DND-41 (cell line): ENCODE data around the gene DLG2.

Experiments
- ATAC-seq: fragments of 200-7000 bp; cut with Tn5 transposase; 3 replicates; pipeline ENCODE4 v1.9.1; 2021; ENCODE audit warnings: low read depth; ENCODE audit not compliant: insufficient read depth
- DNase-seq: peaks from one replicate; pipeline ENCODE4 v3.0.0-alpha.2; 2020
- H2AFZ ChIP-seq: 2 replicates; pipeline ENCODE4 v1.6.0; 2012; ENCODE audit warnings: low read depth, low read length
- H3K27ac ChIP-seq: 2 replicates; pipeline ENCODE4 v1.5.1; 2012; ENCODE audit warnings: low read length, inconsistent platforms
- H3K27me3 ChIP-seq: fragments of 200-600 bp; sonication (generic); 2 replicates; pipeline ENCODE4 v1.6.0; 2012; ENCODE audit warnings: low read length, mild to moderate bottlenecking, inconsistent platforms; ENCODE audit not compliant: insufficient read depth, poor library complexity
- H3K36me3 ChIP-seq: 2 replicates; pipeline ENCODE4 v1.5.1; 2012; ENCODE audit warnings: low read length, inconsistent platforms; ENCODE audit not compliant: insufficient read depth
- H3K4me1 ChIP-seq: 2 replicates; pipeline ENCODE4 v1.5.1; 2012; ENCODE audit warnings: mild to moderate bottlenecking, low read length; ENCODE audit not compliant: insufficient read depth
- H3K4me2 ChIP-seq: 2 replicates; pipeline ENCODE4 v1.6.0; 2012; ENCODE audit warnings: mild to moderate bottlenecking, moderate library complexity, low read length, inconsistent platforms; ENCODE audit not compliant: insufficient read depth
- H3K4me3 ChIP-seq, 2 experiments: fragments of 200-600 bp in 1 of 2; shearing (Covaris generic) in 1 of 2; 2 replicates each; pipeline ENCODE4 v1.5.1; 2012 to 2016; ENCODE audit warnings: inconsistent platforms in 2 of 2, low read length in 2 of 2, mild to moderate bottlenecking in 2 of 2, low read depth in 1 of 2, moderate library complexity in 1 of 2
- H3K79me2 ChIP-seq: 2 replicates; pipeline ENCODE4 v1.6.0; 2012; ENCODE audit warnings: low read length, inconsistent platforms; ENCODE audit not compliant: insufficient read depth
- H3K9ac ChIP-seq: 2 replicates; pipeline ENCODE4 v1.6.0; 2012; ENCODE audit warnings: low read depth, mild to moderate bottlenecking, inconsistent platforms, low read length, moderate library complexity
- H3K9me3 ChIP-seq: 2 replicates; pipeline ENCODE4 v1.5.1; 2012; ENCODE audit warnings: low read length, moderate library complexity, mild to moderate bottlenecking, inconsistent platforms; ENCODE audit not compliant: insufficient read depth, severe bottlenecking
- H4K20me1 ChIP-seq: 2 replicates; pipeline ENCODE4 v1.6.0; 2012; ENCODE audit warnings: low read length; ENCODE audit not compliant: insufficient read depth
- EZH2 ChIP-seq: IDR thresholded peaks from 3 replicates; pipeline ENCODE4 v1.6.1; 2012; ENCODE audit warnings: borderline replicate concordance, low read depth, mild to moderate bottlenecking, moderate library complexity, low read length, inconsistent platforms; ENCODE audit not compliant: severe bottlenecking
- TF ChIP-seq, protein P1 (sequence below): IDR thresholded peaks from 2 replicates; pipeline ENCODE4 v1.5.1; 2012; ENCODE audit warnings: borderline replicate concordance, low read length, moderate library complexity, mild to moderate bottlenecking; ENCODE audit not compliant: poor library complexity, severe bottlenecking; ENCODE audit errors: extremely low read depth

The DLG2 gene

DNA sequence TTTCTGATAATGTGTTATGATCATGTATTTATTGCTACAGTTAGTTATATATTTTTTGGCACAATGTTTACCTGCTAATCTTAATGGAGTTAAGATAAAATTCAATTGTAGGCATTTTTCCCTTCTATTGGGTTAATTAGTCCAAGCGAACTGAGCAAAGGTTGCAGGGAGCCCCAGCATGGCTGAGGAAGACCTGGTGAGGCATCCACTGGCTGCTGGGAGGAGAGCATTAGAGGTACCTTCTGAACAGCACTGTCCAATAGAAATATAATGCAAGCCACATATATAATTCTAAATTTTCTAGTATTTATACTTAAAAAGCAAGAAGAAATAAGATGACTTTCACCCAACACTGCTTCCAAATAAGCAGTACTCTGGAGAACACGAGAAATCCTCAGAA is 19.9 kb upstream of the DLG2 start:
- Histone ChIP-seq H3K27ac (peak overlapping the region; percentile 80), H4K20me1 (no peaks in the 10 kb centered on the region; the same call in 1 of the 2 replicates), H3K9ac (peak overlapping the region; percentile 58), H3K36me3 (peaks cover 8% of the 10 kb centered on the region; the same call in 1 of the 2 replicates), H3K79me2 (peaks cover 33% of the 10 kb centered on the region), H3K27me3 (no peaks in the 10 kb centered on the region), H3K4me2 (peak overlapping the region; percentile 65), H3K4me1 (peaks cover 30% of the 10 kb centered on the region), H3K9me3 (no peaks in the 10 kb centered on the region), H2AFZ (peak overlapping the region; percentile 85), H3K4me3 (peak overlapping the region; percentile 72 to 83; a peak in 3 of 4 replicates)
- no peak for DNase-seq
- TF ChIP-seq, protein P1, sequence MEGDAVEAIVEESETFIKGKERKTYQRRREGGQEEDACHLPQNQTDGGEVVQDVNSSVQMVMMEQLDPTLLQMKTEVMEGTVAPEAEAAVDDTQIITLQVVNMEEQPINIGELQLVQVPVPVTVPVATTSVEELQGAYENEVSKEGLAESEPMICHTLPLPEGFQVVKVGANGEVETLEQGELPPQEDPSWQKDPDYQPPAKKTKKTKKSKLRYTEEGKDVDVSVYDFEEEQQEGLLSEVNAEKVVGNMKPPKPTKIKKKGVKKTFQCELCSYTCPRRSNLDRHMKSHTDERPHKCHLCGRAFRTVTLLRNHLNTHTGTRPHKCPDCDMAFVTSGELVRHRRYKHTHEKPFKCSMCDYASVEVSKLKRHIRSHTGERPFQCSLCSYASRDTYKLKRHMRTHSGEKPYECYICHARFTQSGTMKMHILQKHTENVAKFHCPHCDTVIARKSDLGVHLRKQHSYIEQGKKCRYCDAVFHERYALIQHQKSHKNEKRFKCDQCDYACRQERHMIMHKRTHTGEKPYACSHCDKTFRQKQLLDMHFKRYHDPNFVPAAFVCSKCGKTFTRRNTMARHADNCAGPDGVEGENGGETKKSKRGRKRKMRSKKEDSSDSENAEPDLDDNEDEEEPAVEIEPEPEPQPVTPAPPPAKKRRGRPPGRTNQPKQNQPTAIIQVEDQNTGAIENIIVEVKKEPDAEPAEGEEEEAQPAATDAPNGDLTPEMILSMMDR = no peak
- TF ChIP-seq EZH2 = no peak
- ATAC-seq = no peak

DNA sequence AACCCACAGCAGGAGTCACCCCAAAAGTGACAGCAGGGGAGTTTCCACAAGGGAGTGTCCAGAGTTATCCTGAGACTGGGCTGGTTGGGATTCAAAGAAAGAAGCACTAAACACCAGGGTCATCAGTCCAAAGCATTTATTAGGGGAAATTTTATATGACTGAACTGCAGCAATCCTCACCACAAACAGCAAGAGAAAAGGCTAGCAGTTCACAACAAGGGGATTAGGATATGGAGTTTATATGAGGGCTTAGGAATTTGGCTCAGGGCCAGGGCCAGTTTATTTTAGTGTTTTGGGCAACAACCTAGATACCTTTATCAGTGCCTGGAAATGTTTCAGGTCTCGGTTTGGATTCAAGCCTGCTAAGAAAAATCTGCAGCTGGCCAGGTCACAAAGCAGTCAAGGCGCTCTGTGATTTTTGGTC is 16.1 kb upstream of the DLG2 start:
- Histone ChIP-seq H3K36me3 (no peaks in the 10 kb centered on the region), H3K9me3 (no peaks in the 10 kb centered on the region), H2AFZ (no peak overlapping the region), H3K79me2 (peaks cover 4% of the 10 kb centered on the region), H3K4me3 (no peak overlapping the region), H3K9ac (no peak overlapping the region), H3K27ac (no peak overlapping the region), H3K27me3 (no peaks in the 10 kb centered on the region), H4K20me1 (no peaks in the 10 kb centered on the region), H3K4me2 (no peak overlapping the region), H3K4me1 (peaks cover 8% of the 10 kb centered on the region)
- ATAC-seq (no peak), DNase-seq (no peak)
- no peak for TF ChIP-seq EZH2
- TF ChIP-seq, protein P1 = no peak

DNA sequence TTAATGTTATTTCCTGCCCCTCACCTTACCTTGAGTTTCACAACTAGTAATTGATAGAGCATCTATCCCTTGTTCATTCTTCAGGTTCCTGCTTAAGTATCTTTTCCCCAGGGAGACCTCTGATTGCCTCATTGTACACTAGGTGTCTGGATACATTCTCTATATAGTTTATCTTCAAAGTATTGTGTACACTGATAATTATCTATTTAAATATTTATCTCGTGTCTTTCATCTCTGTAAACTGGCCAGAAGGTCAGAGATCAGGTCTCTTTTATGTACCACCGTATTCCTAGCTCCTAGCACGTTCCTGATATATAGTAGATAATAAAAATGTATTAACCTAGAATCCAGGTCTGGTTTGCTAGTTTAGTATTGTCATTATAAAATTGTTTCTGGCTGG is 7.6 kb upstream of the DLG2 start:
- no peaks in the 10 kb centered on the region for H3K9me3 ChIP-seq
- H3K4me3 ChIP-seq = no peak overlapping the region
- H3K27ac ChIP-seq = no peak overlapping the region
- H3K4me1 ChIP-seq = peaks cover 15% of the 10 kb centered on the region
- H3K9ac ChIP-seq = no peak overlapping the region
- H4K20me1 ChIP-seq = no peaks in the 10 kb centered on the region; the same call in 1 of the 2 replicates
- H3K4me2 ChIP-seq = no peak overlapping the region
- TF ChIP-seq, protein P1 = no peak
- peaks cover 32% of the 10 kb centered on the region for H3K79me2 ChIP-seq
- DNase-seq (no peak), ATAC-seq (no peak)
- no peak overlapping the region for H2AFZ ChIP-seq
- peaks cover 40% of the 10 kb centered on the region for H3K36me3 ChIP-seq
- no peaks in the 10 kb centered on the region for H3K27me3 ChIP-seq

DNA sequence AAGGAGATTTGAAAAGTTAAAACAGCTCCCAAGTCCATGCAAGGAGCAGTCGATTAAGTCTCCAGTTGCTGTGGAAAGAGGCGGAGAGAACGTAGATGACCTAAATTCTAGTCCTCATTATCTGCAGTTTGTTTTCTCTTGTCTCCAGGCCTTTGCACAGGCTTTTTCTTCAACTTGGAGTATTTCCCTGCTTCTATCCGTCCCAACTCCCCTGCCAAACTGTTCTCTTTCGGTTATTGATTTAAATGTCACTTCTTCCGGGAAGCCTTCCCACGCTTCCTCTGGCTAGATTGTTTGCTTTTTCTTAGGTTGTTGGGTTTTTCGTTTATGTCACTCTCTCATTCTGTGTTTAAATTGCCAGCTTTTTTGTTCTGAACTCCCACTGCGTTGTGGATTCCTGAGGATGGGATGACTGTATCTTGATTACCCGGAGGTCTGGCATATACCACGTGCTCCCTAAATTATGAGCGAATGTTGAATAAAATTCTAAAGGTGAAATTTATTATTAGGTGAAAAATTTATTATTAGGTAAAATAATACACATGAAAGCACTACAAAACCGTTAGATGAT is 1.7 kb upstream of the DLG2 start:
- no peak for TF ChIP-seq EZH2
- TF ChIP-seq, protein P1 = no peak
- Histone ChIP-seq H3K36me3 (peaks cover 10% of the 10 kb centered on the region), H3K4me2 (peak overlapping the region; percentile 94), H3K79me2 (peaks cover 46% of the 10 kb centered on the region), H2AFZ (peak overlapping the region; percentile 87), H4K20me1 (no peaks in the 10 kb centered on the region), H3K27me3 (no peaks in the 10 kb centered on the region), H3K4me3 (peak overlapping the region; percentile 63 to 81), H3K9me3 (no peaks in the 10 kb centered on the region), H3K4me1 (peaks cover 38% of the 10 kb centered on the region), H3K9ac (peak overlapping the region; percentile 63), H3K27ac (peak overlapping the region; percentile 73)
- no peak for DNase-seq
- peak; percentile 8 for ATAC-seq
